Kidney (tissue), 14 donors: ENCODE data around the gene FAT1. TPM values are rescaled to one million over a fixed set of nuclear protein-coding genes. Genes with fewer than 3 reads are reported as not detected.

Experiments used
- DNase-seq, 5 donors: peaks; one replicate each; pipeline ENCODE4 v3.0.0-alpha.2; 2013 to 2020
- FAIRE-seq: peaks from 2 replicates; lab custom pipeline; 2012; peaks lifted over from hg19 to GRCh38; lab: Jason Lieb, UNC
- H3K27ac ChIP-seq, 2 donors: one replicate each; pipeline ENCODE4 v1.7.0; 2013; ENCODE audit warnings: low read depth in 2 of 2, low read length in 2 of 2, inconsistent platforms in 1 of 2
- H3K27me3 ChIP-seq: one replicate; pipeline ENCODE4 v1.7.1; 2013; ENCODE audit warnings: low read length, inconsistent platforms; ENCODE audit not compliant: control insufficient read depth, insufficient read depth
- H3K36me3 ChIP-seq, 3 donors: one replicate each; pipeline versions ENCODE4 v1.7.0 to v1.7.1; 2013; ENCODE audit warnings: low read length in 3 of 3, control low read depth in 1 of 3, inconsistent platforms in 1 of 3; ENCODE audit not compliant: insufficient read depth in 3 of 3, control insufficient read depth in 2 of 3
- H3K4me1 ChIP-seq, 3 donors: one replicate each; pipeline versions ENCODE4 v1.7.0 to v1.7.1; 2013; ENCODE audit warnings: low read length in 3 of 3, inconsistent platforms in 1 of 3, low read depth in 1 of 3; ENCODE audit not compliant: control insufficient read depth in 2 of 3, insufficient read depth in 2 of 3
- H3K4me3 ChIP-seq, 3 donors: one replicate each; pipeline versions ENCODE4 v1.7.0 to v1.8.1; 2013; ENCODE audit warnings: low read length in 3 of 3, control low read depth in 1 of 3, inconsistent platforms in 1 of 3
- H3K9ac ChIP-seq, 3 donors: one replicate each; pipeline versions ENCODE4 v1.7.0 to v1.7.1; 2013; ENCODE audit warnings: low read length in 3 of 3, control low read depth in 1 of 3, inconsistent platforms in 1 of 3
- H3K9me3 ChIP-seq, 3 donors: one replicate each; pipeline versions ENCODE4 v1.7.0 to v1.7.1; 2013; ENCODE audit warnings: low read length in 3 of 3, control low read depth in 1 of 3, inconsistent platforms in 1 of 3; ENCODE audit not compliant: control insufficient read depth in 2 of 3, insufficient read depth in 1 of 3
- CTCF ChIP-seq: IDR thresholded peaks from 3 replicates; pipeline ENCODE4 v1.5.1; 2012; ENCODE audit warnings: mild to moderate bottlenecking, moderate library complexity, borderline replicate concordance; ENCODE audit not compliant: insufficient read depth; ENCODE audit errors: extremely low read depth
- intact Hi-C: fragments of 100-400 bp; cut with DNase I; formaldehyde crosslinking; loops from one replicate; pipeline ENCODE4 v1.11.1; 2022
- polyA plus RNA-seq: library from polyadenylated mRNA; stranded (reverse); fragments of 350-450 nt; fragmentation: Illumina TruSeq; extraction: RNeasy Lipid Tissue Mini Kit (QIAGEN cat#74804); gene quantifications from one replicate; pipeline ENCODE4 v1.2.3, GENCODE V29; 2014; ENCODE audit warnings: low read depth, low replicate concordance; ENCODE audit not compliant: insufficient read depth
- total RNA-seq: library from RNA; stranded (reverse); fragmentation: NEBNext Ultra II Directional; extraction: Animal tissue kit (Norgen Biotek cat#: 25700); gene quantifications from one replicate; pipeline ENCODE4 v1.2.1, GENCODE V29; 2021
- donor health status: control.
- donor health status: control.
- donor health status: control.
- donor health status: control.
- donor health status: control.
- donor health status: DM: yes; HTN: yes; CAD: no.
- donor health status: Normal renal cell carcinoma (clear cell type).

Gene FAT1
- total and polyA plus RNA-seq, 2 donors from 2014 or later = 62.2 to 254 TPM

DNA sequence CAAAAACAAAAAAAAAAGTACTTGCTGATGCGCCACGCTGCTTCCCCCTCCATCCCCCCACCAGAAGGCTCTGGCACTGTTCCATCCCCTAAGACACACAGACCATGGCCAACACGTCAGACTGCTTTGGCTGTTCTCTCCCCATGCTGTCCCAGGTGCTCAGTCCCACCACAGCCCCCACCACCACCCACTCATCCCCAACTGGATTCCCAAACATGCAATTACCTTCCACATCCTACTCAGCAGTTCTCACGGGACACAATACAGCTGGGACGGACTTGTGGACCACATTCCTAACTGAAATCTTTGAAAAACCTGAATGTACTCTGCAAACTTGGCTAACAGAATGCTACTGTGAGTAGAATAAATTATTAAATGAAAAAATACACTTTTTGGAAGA lies 8.6 kb downstream of the FAT1 start:
- FAIRE-seq (no peak), DNase-seq (no peak)
- no peak for TF ChIP-seq CTCF
- Histone ChIP-seq H3K4me1 (peaks cover 0 to 3% (median 0%) of the 10 kb centered on the region in 3 donors), H3K9me3 (peaks cover 0 to 9% (median 3%) of the 10 kb centered on the region in 3 donors), H3K27me3 (no peaks in the 10 kb centered on the region), H3K36me3 (no peaks in the 10 kb centered on the region), H3K9ac (no peak overlapping the region), H3K4me3 (no peak overlapping the region), H3K27ac (no peak overlapping the region)
- intact Hi-C loops = no loop called here

- FAIRE-seq (no peak), DNase-seq (no peak)
- peaks cover 0 to 3% (median 0%) of the 10 kb centered on the region in 3 donors for H3K4me1 ChIP-seq
- no peaks in the 10 kb centered on the region for H3K27me3 ChIP-seq
- H3K9me3 ChIP-seq = peaks cover 0 to 3% (median 0%) of the 10 kb centered on the region in 3 donors
- peaks cover under 1 to 5% (median under 1%) of the 10 kb centered on the region in 3 donors for H3K36me3 ChIP-seq
- no peak overlapping the region for H3K27ac ChIP-seq
- no peak overlapping the region for H3K4me3 ChIP-seq
- no peak for TF ChIP-seq CTCF
- intact Hi-C loops = no loop called here
- no peak overlapping the region for H3K9ac ChIP-seq
Measured at GRCh38 chr4:186714006-186714675, 9.5 kb downstream of the FAT1 start.

GRCh38 chr4:186712690-186713089 lies 11.0 kb downstream of the FAT1 start:
- intact Hi-C loops = no loop called here
- no peak for FAIRE-seq

More at GRCh38 chr4:186712690-186713089, 11.0 kb downstream of the FAT1 start:
- Histone ChIP-seq H3K4me1 (peaks cover 0 to 3% (median 0%) of the 10 kb centered on the region in 3 donors), H3K9me3 (no peaks in the 10 kb centered on the region), H3K9ac (no peak overlapping the region), H3K27ac (no peak overlapping the region), H3K4me3 (no peak overlapping the region), H3K27me3 (no peaks in the 10 kb centered on the region), H3K36me3 (peaks cover 10 to 13% (median 11%) of the 10 kb centered on the region in 3 donors)
- no peak for TF ChIP-seq CTCF
- DNase-seq = no peak
